ENCODE results near the gene NFATC2.

Gene NFATC2

DNA sequence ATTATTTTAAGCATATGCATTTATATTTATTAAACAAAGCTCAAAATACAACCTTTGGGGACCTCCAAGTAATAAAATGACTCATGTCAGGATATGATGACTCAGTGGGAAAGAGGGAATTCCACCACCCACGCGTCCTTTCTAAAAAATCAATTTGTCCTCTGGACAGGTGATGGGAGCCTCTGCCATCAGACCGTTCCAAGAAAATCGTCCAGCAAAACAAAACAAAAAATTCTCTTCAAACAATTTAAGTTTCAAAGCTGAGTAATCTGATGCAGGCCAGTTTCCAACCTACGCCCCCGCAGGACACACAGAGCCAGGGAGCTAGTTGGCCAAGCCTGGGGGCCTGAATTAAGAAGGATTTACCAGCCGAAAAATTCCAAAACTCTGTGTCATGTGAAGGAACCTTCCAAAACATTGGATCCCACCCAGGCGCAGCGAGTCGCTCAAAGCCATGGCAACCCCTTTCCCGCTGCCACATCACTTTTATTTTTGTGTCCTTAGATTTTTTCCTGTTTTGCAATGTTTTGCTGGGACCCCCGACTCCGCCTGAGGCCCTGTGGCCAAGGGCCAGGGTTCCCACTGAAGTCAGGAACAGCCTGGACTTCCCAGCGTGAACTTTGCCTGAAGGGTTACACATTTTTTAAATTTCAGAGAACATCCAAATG is 95.3 kb downstream of the NFATC2 start:
- no peak for DNase-seq

DNA sequence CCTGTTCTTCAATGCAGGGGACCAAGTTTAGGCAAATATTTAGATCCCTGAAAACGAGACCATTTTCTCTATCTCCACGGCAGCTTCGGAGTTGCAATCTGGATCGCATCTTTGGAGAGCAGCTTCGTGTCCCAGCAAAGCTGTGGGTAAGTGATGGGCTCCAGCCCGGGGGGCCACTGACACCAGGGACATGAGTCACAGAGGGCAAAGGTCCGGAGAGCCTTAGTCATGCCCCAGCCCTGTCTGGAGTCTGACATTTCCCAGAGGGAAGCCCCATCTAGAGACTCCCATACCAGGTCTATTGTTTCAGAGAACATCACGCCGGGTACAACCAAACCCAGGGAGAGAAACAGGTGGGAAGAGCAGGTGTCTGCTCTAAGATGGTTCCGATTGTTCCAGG is 95.9 kb downstream of the NFATC2 start:
- DNase-seq = no peak

DNA sequence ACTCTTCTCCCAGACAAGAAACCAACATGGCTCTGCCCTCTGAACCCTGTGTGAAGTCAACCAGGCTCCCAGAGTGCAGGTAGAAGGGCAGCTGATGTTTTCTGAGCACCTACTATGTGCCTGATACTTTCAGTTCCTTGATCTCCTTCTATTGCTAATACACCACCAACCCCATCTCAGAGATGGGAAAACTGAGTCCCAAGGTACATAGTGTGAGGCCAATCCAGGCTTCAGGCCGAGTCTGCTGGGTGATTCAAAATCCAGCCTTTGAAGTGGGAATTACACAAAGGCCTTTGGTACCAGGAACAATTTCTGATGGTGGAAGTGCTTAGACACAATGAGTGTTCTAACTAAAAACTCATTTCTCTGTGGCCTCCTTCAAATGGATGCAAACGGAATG is 96.3 kb downstream of the NFATC2 start:
- DNase-seq = no peak

DNA sequence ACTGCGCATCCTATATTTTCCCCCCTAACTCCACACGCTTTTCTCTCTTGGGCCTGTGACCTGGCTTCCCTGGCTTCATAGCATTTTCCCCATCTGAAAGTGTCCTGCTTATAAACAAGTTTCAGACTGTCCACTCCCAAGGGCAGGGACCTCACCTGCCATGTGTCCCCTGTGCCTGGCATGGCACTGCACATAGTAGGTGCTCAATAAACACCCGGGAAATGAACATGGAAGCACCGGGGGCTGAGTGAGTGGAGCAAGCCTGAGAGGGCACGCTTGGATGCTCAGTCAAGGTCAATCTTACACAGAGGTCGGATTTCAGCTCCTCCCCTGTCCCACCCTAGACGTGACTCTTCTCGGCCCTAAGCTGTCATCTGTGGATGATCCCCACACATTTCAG is 96.9 kb downstream of the NFATC2 start:
- no peak for DNase-seq

DNA sequence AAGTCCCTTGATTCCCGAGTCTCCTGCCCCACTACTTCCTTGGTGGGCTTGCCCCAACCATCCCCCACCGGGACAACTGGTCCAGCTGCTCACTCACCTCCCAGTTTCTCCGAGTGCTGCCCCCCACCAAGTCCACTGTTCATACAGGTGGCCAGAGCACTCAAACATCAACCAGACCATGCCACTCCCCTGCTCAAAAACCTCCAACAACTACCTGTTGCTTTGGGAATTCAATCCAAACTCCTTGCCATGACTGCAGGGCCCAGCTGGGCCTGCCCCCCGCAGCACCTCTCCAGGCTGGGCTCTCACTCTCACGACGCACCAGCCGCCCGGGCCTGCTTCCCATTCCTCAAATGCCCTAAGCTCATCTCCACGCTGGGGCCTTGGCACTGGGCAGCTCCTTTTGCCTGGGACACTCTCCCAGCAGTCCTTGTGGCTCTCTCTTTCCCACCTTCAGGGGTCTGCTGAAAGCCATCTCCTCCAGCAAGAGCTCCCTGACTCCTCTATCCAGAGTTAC is 97.5 kb downstream of the NFATC2 start:
- no peak for DNase-seq

DNA sequence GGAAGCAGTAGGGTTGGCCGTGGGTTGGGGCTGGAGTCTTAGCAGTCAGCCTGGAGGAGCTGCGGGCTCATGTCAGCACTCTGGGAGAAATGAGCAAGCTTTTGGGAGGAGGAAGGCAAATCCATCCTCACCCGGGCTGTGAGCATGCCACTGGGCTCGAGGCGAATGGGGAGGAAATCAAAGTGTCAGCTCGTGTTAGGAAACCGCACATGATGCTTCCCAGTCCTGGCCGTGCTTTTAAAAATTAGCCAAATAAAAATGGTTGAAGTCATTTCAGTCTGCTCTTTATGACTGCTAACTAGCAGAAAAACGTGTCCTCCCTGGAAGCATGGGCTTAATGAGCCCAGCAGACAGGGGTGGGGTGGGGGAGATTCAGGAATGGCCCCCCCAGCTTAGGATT is 98.1 kb downstream of the NFATC2 start:
- DNase-seq = no peak

DNA sequence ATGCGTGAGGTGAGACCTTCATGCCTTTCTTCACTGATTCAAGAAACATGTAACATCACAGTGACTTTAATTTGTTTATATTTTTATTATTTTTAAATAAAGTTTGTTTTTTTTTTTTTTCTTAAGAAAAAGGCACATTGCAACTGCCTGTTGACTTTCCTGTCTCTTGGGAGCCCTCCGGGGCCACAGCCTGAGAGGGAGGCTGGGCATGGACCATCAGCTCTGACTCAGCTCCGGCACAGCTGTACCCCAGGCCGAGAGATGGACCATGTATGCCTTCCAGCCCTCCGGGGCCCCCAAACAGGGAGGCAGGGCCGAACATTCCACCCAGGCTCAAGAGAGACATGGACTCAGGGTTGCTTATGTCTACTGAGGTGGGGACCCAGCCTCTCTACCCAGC is 99.9 kb downstream of the NFATC2 start:
- no peak for DNase-seq

DNA sequence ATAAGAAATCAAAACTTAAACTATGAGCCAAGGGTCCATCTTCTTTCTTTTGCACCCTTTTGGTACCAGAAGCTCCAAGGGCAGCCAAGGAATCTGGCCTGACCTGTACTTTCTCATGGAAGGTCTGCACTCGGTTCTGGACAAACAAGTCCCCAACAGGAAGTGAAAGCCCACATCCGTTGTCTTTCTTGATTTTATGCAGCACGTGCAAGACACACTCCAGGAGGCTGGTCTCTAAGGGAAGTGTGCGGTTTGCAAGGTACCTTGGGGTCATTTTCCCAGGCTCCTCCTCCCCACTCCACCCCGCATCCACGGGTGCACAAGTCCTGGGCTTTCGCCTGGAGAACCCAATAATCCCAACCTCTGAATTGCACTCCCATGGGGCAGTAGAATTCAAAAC is 101.9 kb downstream of the NFATC2 start:
- no peak for DNase-seq

DNA sequence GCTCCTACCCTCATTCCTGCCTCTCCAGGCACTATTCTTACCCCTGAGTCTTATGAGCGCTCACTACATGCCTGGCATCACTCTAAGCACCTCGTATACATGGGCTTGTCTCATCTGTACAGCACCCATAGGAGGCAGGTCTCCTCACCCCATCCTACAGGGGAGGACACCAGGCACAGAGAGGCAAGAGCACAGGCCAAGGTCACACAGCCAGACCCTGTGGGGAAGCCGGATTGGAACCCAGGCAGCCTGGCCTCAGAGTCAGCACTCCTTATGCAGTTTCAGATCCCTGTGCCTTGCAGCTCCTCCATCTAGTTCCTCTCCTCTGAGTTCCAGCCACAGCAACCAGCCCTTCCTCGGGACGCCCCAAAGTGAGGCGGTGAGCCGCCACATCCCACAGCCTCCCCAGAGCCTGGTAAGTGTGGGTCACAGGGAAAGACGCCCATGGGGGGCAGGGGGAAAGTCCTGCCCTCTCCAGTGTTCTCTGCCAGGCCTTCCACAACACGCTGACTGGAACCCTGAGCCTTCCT is 103.3 kb downstream of the NFATC2 start:
- DNase-seq = no peak

DNA sequence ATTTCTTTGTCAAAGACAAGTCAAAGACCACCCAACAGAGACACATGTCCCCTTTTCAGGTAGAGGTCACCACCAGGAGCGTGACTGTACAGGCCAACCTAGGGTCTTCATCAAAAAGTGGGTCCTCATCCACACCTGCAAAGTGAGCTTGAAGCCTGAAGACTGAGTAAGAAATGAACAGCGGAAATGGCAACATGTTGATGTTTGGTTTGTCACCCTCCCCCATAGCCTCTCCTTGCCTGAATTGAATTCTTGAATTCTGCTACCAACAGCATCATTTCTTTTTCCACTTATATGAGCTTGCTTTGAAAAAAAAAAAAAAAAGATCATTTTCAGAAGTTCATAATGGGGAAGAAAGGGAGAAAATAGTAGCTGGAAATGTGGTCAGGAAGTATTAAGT is 104.4 kb downstream of the NFATC2 start:
- no peak for DNase-seq

DNA sequence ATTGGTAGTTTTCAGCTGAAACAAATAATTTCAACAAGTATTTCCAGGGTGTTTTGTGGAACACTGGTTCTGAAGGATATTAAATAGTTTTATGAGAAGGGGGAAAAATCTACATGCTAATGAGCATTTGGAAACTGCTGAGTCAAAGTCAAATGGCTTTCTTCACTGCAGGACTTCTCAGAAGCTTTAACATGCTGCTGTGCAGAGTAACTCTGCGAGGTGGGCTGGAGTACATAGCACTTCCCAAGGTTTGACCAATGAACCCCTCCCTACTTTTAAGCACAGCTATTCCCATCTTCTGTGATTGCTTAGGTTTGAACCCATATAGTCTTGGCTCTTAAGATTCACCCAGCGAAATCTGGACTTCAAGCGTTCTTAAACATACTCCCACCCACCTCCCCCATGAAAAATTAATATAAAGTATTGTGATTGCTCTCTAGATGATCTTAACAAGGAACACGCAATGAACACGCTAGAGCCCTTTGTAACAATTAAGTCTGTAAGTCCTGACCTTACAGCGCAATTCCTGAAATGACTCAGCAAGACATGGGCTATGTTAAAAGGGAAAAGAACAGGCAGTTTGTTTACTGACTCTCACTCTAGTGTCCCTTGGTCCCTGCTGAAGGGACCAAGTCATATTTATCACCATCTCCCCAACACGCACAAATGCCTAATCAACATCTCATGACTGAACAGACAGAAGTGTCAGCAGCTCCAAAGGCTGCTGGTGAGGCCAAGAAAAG is 105.2 kb downstream of the NFATC2 start:
- DNase-seq = no peak

DNA sequence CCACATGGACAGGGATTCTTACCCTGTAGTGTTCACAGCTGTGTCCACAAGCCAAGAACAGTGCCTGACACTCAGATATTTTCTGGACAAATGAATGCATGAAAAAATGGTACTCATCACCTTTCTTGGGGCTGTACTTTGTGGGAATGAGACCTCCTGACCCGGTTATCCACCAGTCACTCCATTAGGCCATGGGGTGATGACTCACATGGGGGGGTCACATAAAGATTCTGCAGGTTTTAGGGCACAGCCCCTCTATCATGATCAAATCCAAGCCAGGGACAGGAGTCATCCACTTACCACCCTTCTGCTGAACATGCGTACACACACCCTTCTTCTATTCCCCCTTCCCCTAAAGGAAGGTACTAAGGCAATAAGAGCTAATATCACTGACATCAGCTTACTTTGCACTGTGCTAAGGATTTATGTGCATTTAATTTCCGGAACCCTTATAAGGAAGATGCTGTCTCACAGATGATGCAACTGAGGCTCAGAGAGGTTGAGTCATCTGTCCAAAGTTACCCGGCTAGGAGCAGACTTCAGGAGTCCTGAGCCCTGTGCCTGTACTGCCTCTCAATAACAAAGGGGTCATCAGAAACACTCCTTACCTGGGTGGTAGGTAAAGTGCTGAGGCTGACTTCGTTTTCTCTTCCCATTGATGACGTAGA is 107.8 kb downstream of the NFATC2 start:
- DNase-seq = no peak

DNA sequence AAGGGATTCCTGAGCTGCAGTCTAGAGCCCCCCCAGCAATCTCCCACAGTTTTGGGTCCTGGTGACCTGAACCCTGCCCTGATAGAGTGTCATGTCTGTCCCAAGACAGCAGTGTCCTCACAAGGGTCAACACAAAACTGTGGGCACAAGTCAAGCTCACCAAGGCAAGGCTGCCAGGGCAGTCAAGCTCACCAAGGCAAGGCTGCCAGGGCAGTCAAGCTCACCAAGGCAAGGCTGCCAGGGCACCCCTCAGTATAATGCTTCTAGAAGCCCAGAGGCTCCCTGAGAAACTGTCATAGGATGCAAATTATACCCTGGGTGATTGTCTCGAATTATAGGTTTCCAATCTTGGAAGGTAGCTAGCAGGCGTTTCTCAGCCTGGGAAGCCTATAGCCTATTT is 108.5 kb downstream of the NFATC2 start:
- no peak for DNase-seq

DNA sequence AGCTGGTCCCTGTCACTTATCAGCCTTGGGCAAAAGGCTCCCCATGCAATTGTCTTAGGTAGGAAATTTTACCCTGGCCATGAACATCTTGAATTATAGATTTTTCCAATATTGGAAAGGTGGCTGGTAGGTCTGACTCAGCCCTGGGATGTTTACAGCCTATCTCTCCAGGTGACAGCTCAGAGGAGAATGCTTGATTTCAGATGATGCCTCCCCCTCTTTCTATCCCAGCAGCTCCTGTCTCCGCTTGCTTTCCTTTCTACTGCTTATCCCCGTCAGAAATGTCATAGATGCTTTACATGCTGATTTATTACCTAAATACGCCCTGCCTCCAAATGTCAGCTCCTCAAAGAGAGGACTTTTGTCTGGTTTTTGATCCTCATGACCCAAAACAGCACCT is 109.6 kb downstream of the NFATC2 start:
- no peak for DNase-seq

DNA sequence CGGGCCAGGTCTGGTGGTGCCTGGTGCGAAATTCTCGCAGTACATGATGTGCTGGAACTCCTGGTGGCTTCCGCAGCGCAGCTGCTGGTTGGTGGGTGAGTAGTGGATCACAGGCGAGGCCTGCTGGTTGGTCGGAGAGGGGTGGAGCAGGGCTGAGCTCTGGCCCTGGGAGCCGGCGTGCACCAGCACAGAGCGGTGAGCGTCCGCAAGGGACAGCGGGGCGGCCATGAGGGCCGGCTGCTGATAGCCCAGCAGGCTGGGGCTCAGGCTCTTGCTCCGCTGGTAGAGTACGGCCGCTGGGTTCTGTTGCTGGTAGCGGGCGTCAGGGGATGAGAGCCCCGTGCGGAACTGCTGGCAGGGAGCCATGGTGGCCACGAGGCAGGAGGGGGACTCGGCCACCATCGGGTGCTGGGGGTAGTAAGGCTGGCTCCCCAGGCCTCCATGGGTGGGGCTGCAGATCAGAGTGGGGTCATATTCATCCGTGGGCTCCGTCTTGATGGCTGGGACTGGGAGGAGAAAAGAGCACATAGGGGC is 110.2 kb downstream of the NFATC2 start:
- DNase-seq = no peak

DNA sequence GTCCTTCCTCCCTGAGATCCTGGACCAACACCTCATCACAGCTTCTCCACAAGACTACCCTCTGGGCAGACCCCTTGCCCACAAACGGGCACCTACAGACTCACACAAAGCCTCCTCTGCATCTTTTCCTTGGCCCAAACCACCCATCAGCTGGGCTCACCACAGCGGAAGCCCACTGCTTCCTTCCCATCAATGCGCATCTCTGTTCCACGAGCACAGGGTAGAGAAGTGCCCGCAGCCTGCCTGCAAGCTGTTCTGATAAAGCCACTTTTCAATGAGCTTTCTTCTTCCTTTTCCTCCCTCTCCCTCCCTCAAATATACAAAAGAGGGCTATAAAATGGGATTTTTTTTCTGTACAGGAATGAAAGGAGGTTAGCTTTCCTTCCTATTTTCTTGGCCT is 111.2 kb downstream of the NFATC2 start:
- DNase-seq = no peak

DNA sequence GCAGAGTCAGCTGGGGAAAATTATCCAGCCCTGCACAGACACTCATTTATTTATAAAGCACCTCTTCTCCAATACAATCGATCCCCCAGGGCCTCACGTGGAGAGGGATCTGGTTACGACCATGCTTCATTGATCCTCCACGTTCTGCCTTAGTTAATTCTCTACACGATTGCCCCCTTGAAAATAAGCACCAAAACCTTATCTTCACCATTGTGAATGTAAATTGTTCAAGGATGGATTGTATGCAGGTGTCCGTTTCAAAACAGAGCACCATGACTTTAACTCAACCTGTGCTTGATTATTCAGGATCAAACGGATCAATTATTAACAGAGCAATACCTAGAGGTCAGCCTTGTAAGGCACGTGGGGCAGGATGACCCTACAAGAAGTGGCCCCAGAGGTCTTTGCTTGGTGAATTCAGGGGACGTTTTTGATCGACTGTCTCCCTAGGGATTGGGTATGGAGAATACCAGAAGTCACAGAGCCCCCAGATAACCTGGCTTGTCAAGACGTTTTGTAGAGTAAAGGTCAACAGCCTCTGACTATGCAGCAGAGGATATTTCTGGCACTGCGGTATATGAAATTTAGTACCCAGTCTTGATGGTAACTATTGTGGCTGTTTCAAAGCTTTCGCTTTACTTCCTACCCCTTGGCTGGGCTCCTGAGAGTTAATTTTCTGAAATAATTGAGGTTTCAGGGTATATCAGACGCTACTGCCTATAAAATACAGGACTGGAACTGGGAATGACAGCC is 112.1 kb downstream of the NFATC2 start:
- DNase-seq = no peak

DNA sequence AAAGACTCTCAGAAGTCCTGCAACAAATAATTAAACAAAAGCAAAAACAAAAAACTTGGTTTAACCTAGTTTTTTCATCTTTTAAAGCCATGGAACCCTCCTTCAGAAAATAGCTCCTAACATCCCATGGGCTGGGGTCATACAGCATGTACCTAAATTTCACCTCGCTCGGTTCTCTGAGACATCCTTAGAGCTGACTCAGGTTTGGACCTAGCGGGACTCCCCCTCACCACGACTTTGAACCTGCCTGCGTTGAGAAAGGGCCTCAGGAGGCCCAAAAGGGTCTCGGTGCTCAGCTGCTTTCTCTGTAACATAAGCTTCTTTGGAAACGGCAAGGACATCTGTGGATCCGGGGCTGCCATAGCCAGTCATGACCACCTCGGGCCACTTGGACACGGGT is 112.8 kb downstream of the NFATC2 start:
- no peak for DNase-seq

DNA sequence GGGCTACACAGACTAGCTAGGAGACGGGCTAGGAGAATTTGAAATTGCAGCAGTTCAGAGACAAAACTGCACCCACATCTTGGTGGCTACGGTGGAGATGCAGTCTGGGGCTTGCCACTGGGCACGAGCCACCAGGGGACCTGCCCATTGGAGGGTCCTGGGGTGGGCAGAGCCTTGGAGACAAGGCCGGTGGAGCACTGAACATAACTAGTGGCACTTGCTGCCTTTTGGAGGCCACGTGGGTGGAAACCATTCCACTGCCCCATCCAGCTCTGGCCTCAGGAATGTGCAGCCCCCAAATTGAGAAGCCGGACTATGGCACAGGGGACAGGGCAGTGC is 113.4 kb downstream of the NFATC2 start:
- no peak for DNase-seq

DNA sequence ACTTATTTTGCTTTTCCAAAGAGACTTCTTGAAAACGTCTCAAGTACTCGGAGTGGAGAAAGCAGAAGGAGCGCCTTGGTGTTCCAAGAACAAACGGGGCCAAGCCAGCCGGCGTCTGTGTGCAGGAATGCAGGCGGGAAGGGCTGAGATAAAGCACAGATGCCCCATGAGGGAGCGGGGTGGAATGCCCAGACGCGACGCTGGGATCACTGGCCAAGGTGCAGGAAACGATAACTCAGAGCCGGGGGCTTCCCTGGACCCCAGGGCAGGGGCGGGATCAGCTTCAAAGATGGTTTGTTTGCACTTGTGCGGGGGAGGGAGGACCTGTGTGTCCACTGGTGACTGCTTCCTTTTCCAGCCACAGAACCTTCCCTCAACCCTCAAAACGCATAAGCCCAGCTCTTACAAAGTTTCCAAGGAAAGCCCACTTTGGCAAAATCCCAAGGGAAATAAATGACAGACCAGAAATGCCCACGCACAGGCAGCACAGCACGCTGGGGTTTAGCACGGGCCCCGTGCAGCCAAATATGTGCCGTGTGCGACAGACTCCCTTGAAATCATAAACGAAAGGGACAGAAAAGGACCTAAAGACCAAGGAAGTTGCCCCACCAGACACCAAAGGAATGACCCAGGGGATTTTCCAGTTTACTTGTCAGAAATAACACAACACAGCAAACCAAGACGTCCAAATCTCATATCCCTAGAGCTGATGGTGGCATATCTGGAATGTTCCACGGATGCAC is 113.9 kb downstream of the NFATC2 start:
- no peak for DNase-seq

DNA sequence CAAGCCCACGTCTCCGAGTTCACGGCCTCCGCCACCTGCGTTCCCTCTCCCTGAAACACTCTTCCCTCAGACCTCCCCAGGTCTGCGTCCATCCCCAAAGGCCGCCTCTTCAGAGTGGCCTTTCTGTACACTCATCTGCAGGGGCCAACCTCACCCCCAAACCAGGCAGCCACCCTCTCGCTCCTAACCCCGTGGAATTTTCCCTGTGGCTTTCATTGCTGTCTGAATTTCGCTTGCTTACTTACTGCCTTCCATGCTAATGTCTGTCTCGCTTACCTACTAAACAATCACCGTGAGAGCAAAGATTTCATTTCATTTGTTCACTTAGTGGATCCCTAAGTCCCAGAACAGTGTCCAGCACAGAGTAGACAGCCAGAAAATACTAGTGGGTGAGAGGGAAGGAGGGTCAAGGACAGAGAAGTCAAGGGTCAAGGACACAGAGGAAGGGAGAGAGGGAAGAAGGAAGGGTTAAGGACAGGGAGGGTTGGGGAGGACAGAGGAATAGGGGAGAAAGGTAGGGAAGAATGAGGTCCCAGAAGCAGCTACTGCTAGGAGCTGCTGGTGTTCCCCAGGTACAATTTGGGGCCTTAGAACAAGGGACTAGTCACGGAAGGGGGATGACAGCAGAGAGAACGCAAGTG is 114.7 kb downstream of the NFATC2 start:
- no peak for DNase-seq
